Trophoblast cell (in vitro differentiated cells and primary cell): Measurements from ENCODE around the gene BUD23.

Experiments used
- DNase-seq, 2 donors: peaks; one replicate each; pipeline ENCODE4 v3.0.0-alpha.2; 2016
- H2AFZ ChIP-seq: 2 replicates; pipeline ENCODE4 v1.6.1; 2013; ENCODE audit warnings: low read length, moderate library complexity, mild to moderate bottlenecking; ENCODE audit not compliant: insufficient read depth, poor library complexity
- H2AK5ac ChIP-seq: 2 replicates; pipeline ENCODE4 v1.6.1; 2013; ENCODE audit warnings: mild to moderate bottlenecking, low read length
- H2BK120ac ChIP-seq: 2 replicates; pipeline ENCODE4 v1.6.1; 2013; ENCODE audit warnings: low read length, mild to moderate bottlenecking, moderate library complexity; ENCODE audit not compliant: insufficient read depth, poor library complexity
- H2BK12ac ChIP-seq: 2 replicates; pipeline ENCODE4 v1.6.1; 2013; ENCODE audit warnings: mild to moderate bottlenecking, low read length, moderate library complexity
- H2BK5ac ChIP-seq: 2 replicates; pipeline ENCODE4 v1.6.1; 2013; ENCODE audit warnings: low read length, low read depth, moderate library complexity, mild to moderate bottlenecking; ENCODE audit not compliant: poor library complexity
- H3K14ac ChIP-seq: 2 replicates; pipeline ENCODE4 v1.6.1; 2013; ENCODE audit warnings: mild to moderate bottlenecking, low read length
- H3K18ac ChIP-seq: 2 replicates; pipeline ENCODE4 v1.6.1; 2013; ENCODE audit warnings: mild to moderate bottlenecking, low read length
- H3K23ac ChIP-seq: 2 replicates; pipeline ENCODE4 v1.6.1; 2013; ENCODE audit warnings: low read length
- H3K27ac ChIP-seq: 2 replicates; pipeline ENCODE4 v1.5.1; 2013; ENCODE audit warnings: low read depth, mild to moderate bottlenecking, inconsistent platforms, low read length, moderate library complexity
- H3K27me3 ChIP-seq: 2 replicates; pipeline ENCODE4 v1.6.1; 2013; ENCODE audit warnings: inconsistent platforms, mild to moderate bottlenecking, low read length, moderate library complexity; ENCODE audit not compliant: insufficient read depth
- H3K36me3 ChIP-seq, 2 experiments: 1 replicate in 1 of 2; 2 replicates in 1 of 2; pipeline ENCODE4 v1.6.1; 2013; ENCODE audit warnings: low read length in 2 of 2, mild to moderate bottlenecking in 2 of 2, moderate library complexity in 1 of 2; ENCODE audit not compliant: insufficient read depth in 2 of 2, control insufficient read depth in 1 of 2
- H3K4ac ChIP-seq: 2 replicates; pipeline ENCODE4 v1.6.1; 2013; ENCODE audit warnings: low read depth, mild to moderate bottlenecking, low read length, moderate library complexity
- H3K4me1 ChIP-seq, 2 experiments: 1 replicate in 1 of 2; 2 replicates in 1 of 2; pipeline ENCODE4 v1.6.1; 2013; ENCODE audit warnings: low read length in 2 of 2, mild to moderate bottlenecking in 2 of 2, moderate library complexity in 1 of 2; ENCODE audit not compliant: insufficient read depth in 2 of 2, control insufficient read depth in 1 of 2
- H3K4me2 ChIP-seq: 2 replicates; pipeline ENCODE4 v1.6.1; 2013; ENCODE audit warnings: inconsistent platforms, mild to moderate bottlenecking, low read length, moderate library complexity
- H3K4me3 ChIP-seq: 2 replicates; pipeline ENCODE4 v1.5.1; 2013; ENCODE audit warnings: mild to moderate bottlenecking, low read depth, low read length, inconsistent platforms
- H3K79me1 ChIP-seq: one replicate; pipeline ENCODE4 v1.6.1; 2013; ENCODE audit warnings: low read length
- H3K79me2 ChIP-seq: 2 replicates; pipeline ENCODE4 v1.6.1; 2013; ENCODE audit warnings: low read length, mild to moderate bottlenecking; ENCODE audit not compliant: control insufficient read depth, insufficient read depth, poor library complexity
- H3K9ac ChIP-seq: 2 replicates; pipeline ENCODE4 v1.6.1; 2013; ENCODE audit warnings: mild to moderate bottlenecking, low read length
- H3K9me3 ChIP-seq: 2 replicates; pipeline ENCODE4 v1.6.1; 2013; ENCODE audit warnings: low read depth, mild to moderate bottlenecking, control low read depth, inconsistent platforms, low read length; ENCODE audit not compliant: insufficient read depth
- H4K12ac ChIP-seq: 2 replicates; pipeline ENCODE4 v1.6.1; 2013; ENCODE audit warnings: low read depth, mild to moderate bottlenecking, low read length, moderate library complexity
- H4K8ac ChIP-seq: 2 replicates; pipeline ENCODE4 v1.6.1; 2013; ENCODE audit warnings: low read depth, mild to moderate bottlenecking, low read length, moderate library complexity
- H4K91ac ChIP-seq: one replicate; pipeline ENCODE4 v1.6.1; 2013; ENCODE audit warnings: low read depth, mild to moderate bottlenecking, low read length, moderate library complexity
- WGBS: extraction: QIAGEN DNeasy Blood & Tissue Kit; methylation state at CpG from one replicate; pipeline ENCODE4 v1.1.7; 2013; ENCODE audit warnings: missing lambda C conversion rate; ENCODE audit not compliant: insufficient read length, insufficient coverage; ENCODE audit errors: extremely low coverage; 5-methylcytosine and 5-hydroxymethylcytosine counted together

Gene BUD23

GRCh38 chr7:73715648-73716317 lies 32.4 kb downstream of the BUD23 start:
- Histone ChIP-seq H2AK5ac (no peak overlapping the region), H3K9ac (no peak overlapping the region), H3K18ac (no peak overlapping the region), H3K4me3 (no peak overlapping the region), H4K91ac (no peak overlapping the region), H2BK5ac (no peak overlapping the region), H3K79me1 (peaks cover 3% of the 10 kb centered on the region), H3K4me2 (peak overlapping the region; percentile 5), H4K12ac (no peak overlapping the region), H3K9me3 (no peaks in the 10 kb centered on the region), H3K27ac (no peak overlapping the region), H3K23ac (no peak overlapping the region), H3K4ac (no peak overlapping the region), H2AFZ (no peak overlapping the region), H2BK12ac (no peak overlapping the region), H2BK120ac (no peak overlapping the region), H4K8ac (no peak overlapping the region), H3K36me3 (no peaks in the 10 kb centered on the region), H3K79me2 (peaks cover 2% of the 10 kb centered on the region), H3K14ac (no peak overlapping the region), H3K27me3 (peaks cover 5% of the 10 kb centered on the region), H3K4me1 (peaks cover 10 to 19% of the 10 kb centered on the region in 2 experiments)
- peak; percentile 96 to 99 for DNase-seq
- WGBS = no CpG with 5 or more reads among the region's 16 CpGs

- WGBS = no CpG with 5 or more reads among the region's 4 CpGs
- H2AK5ac ChIP-seq = no peak overlapping the region
- no peak overlapping the region for H2BK12ac ChIP-seq
- H3K4me3 ChIP-seq = no peak overlapping the region
- H3K14ac ChIP-seq = no peak overlapping the region
- DNase-seq = no peak
- no peak overlapping the region for H3K4ac ChIP-seq
- H3K18ac ChIP-seq = no peak overlapping the region
- no peak overlapping the region for H4K8ac ChIP-seq
- no peak overlapping the region for H2AFZ ChIP-seq
- H2BK5ac ChIP-seq = no peak overlapping the region
- no peak overlapping the region for H4K91ac ChIP-seq
- no peak overlapping the region for H3K9ac ChIP-seq
- H3K79me1 ChIP-seq = peaks cover 3% of the 10 kb centered on the region
- no peaks in the 10 kb centered on the region for H3K9me3 ChIP-seq
- H3K4me1 ChIP-seq = peaks cover 10 to 19% of the 10 kb centered on the region in 2 experiments
- H3K23ac ChIP-seq = no peak overlapping the region
- H3K27me3 ChIP-seq = peaks cover 5% of the 10 kb centered on the region
- no peak overlapping the region for H4K12ac ChIP-seq
- no peak overlapping the region for H3K27ac ChIP-seq
- H3K36me3 ChIP-seq = no peaks in the 10 kb centered on the region
- H3K4me2 ChIP-seq = peak overlapping the region; percentile 5
- no peak overlapping the region for H2BK120ac ChIP-seq
- H3K79me2 ChIP-seq = peaks cover 2% of the 10 kb centered on the region
Observed at GRCh38 chr7:73716318-73716890, 33.0 kb downstream of the BUD23 start.

GRCh38 chr7:73717025-73717807 lies 33.8 kb downstream of the BUD23 start:
- DNase-seq = no peak
- Histone ChIP-seq H4K8ac (no peak overlapping the region), H3K27ac (no peak overlapping the region), H3K4me3 (no peak overlapping the region), H2AFZ (no peak overlapping the region), H3K4ac (peak overlapping the region; percentile 9), H2BK120ac (no peak overlapping the region), H4K12ac (no peak overlapping the region), H2BK12ac (no peak overlapping the region), H3K14ac (no peak overlapping the region), H3K9ac (no peak overlapping the region), H3K4me2 (no peak overlapping the region), H2AK5ac (no peak overlapping the region), H4K91ac (no peak overlapping the region), H2BK5ac (no peak overlapping the region), H3K23ac (no peak overlapping the region), H3K27me3 (peaks cover 5% of the 10 kb centered on the region), H3K9me3 (no peaks in the 10 kb centered on the region), H3K18ac (no peak overlapping the region), H3K79me1 (peaks cover 3% of the 10 kb centered on the region), H3K4me1 (peaks cover 10 to 19% of the 10 kb centered on the region in 2 experiments), H3K36me3 (no peaks in the 10 kb centered on the region), H3K79me2 (peaks cover 2% of the 10 kb centered on the region)
- no CpG with 5 or more reads among the region's 13 CpGs for WGBS

- Histone ChIP-seq H3K79me1 (peaks cover 3% of the 10 kb centered on the region), H2BK12ac (no peak overlapping the region), H2BK5ac (no peak overlapping the region), H3K4me2 (no peak overlapping the region), H3K36me3 (no peaks in the 10 kb centered on the region), H3K18ac (no peak overlapping the region), H2AFZ (no peak overlapping the region), H4K91ac (no peak overlapping the region), H3K79me2 (peaks cover 2% of the 10 kb centered on the region), H3K9ac (no peak overlapping the region), H3K4ac (no peak overlapping the region), H3K9me3 (no peaks in the 10 kb centered on the region), H3K4me3 (no peak overlapping the region), H3K4me1 (peaks cover 10 to 19% of the 10 kb centered on the region in 2 experiments), H2AK5ac (no peak overlapping the region), H3K27me3 (peaks cover 5% of the 10 kb centered on the region), H3K14ac (no peak overlapping the region), H4K8ac (no peak overlapping the region), H3K27ac (no peak overlapping the region), H3K23ac (no peak overlapping the region), H4K12ac (no peak overlapping the region), H2BK120ac (no peak overlapping the region)
- no CpG with 5 or more reads among the region's 10 CpGs for WGBS
- peak; percentile 67 to 70 for DNase-seq
Observed at GRCh38 chr7:73717991-73718405, 34.6 kb downstream of the BUD23 start.
